Vagina (tissue), 2 donors: ENCODE results near the gene COLGALT1. TPM values are rescaled to one million over a fixed set of nuclear protein-coding genes. Genes with fewer than 3 reads are reported as not detected.
A peak's percentile ranks its signal among the peaks of the same experiment; 100 is the strongest.
"Not testable (repeated sequence)": the region's sequence is repeated elsewhere in the genome, so short reads cannot be mapped to it uniquely, and the experiment has no call there.

Experiments used
- DNase-seq, 2 donors: peaks; one replicate each; pipeline ENCODE4 v3.0.0-alpha.2; 2017; ENCODE audit errors: extremely low spot score in 2 of 2
- H3K27ac ChIP-seq: fragments of 200-600 bp; sonication (generic); one replicate; pipeline ENCODE4 v1.5.1; 2019
- H3K27me3 ChIP-seq: fragments of 200-600 bp; sonication (generic); one replicate; pipeline ENCODE4 v1.5.1; 2019
- H3K36me3 ChIP-seq, 2 donors: fragments of 200-600 bp; sonication (generic); one replicate each; pipeline ENCODE4 v1.5.1; 2017 to 2019
- H3K4me1 ChIP-seq: fragments of 200-600 bp; sonication (generic); one replicate; pipeline ENCODE4 v1.5.1; 2019
- H3K4me3 ChIP-seq, 2 donors: fragments of 200-600 bp; sonication (generic); 1 replicate in 1 of 2; 2 replicates in 1 of 2; pipeline ENCODE4 v1.5.1; 2016 to 2019
- H3K9me3 ChIP-seq: fragments of 200-600 bp; sonication (generic); one replicate; pipeline ENCODE4 v1.5.1; 2019
- POLR2A ChIP-seq, 2 donors: fragments of 450-650 bp; IDR thresholded peaks; one replicate each; pipeline ENCODE4 v1.6.1; 2017; ENCODE audit warnings: antibody characterized with exemption in 2 of 2, mild to moderate bottlenecking in 2 of 2, moderate library complexity in 2 of 2
- POLR2AphosphoS5 ChIP-seq, 2 donors: sonication (generic); formaldehyde crosslinking; IDR thresholded peaks; one replicate each; pipeline ENCODE4 v1.9.0; 2017; ENCODE audit warnings: antibody characterized with exemption in 2 of 2, mild to moderate bottlenecking in 2 of 2, low read depth in 1 of 2; ENCODE audit not compliant: insufficient read depth in 1 of 2
- intact Hi-C: fragments of 100-400 bp; cut with DNase I; formaldehyde crosslinking; loops from one replicate; pipeline ENCODE4 v1.15.1; 2023
- total RNA-seq: library from RNA; depleted of rRNA; stranded (reverse); fragments of >200 nt; gene quantifications from one replicate; pipeline ENCODE4 v1.2.3, GENCODE V29; 2016
- TF ChIP-seq, protein P1 (sequence below), 3 experiments: fragments of 450-650 bp in 2 of 3; fragments of 200-600 bp in 1 of 3; sonication (generic) in 1 of 3; IDR thresholded peaks; one replicate each; pipeline ENCODE4 v1.5.1; 2017 to 2019; ENCODE audit warnings: antibody characterized with exemption in 3 of 3, mild to moderate bottlenecking in 2 of 3, moderate library complexity in 2 of 3

COLGALT1 gene
- total RNA-seq, 1 donor from 2014 or later, result 55.0 TPM

DNA sequence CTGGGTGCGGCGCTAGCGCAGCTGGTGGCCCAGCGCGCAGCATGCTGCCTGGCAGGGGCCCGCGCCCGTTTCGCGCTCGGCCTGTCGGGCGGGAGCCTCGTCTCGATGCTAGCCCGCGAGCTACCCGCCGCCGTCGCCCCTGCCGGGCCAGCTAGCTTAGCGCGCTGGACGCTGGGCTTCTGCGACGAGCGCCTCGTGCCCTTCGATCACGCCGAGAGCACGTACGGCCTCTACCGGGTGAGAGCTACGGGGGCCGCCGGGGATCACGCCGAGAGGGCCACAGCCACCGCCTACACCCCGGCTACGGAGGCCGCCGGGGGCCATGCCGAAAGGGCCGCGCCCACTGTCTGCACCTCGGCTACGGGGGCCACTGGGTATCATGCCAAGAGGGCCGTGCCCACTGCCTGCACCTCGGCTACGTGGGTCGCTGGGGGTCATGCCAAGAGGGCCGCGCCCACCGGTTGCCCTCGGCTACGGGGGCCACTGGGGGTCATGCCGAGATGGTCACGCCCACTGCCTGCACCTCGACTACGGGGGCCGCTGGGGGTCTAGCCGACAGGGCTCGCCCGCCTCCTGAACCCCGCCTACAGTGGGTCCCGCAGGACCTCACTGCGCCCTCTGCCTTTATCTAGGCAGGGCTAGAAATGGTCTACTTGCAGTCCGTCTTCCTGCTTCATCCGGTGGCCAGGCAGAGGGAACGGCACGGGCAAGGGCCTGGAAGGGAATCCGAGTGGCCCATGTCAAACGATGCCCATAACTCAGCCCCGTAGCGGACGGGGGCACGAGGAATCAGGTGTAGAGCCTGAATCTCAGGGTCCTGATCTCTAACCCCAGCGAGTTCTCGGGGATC lies 43.5 kb upstream of the COLGALT1 start:
- Histone ChIP-seq H3K27ac (peak overlapping the region; percentile 98), H3K36me3 (peaks cover 0 to 12% of the 10 kb centered on the region in 2 donors), H3K27me3 (no peaks in the 10 kb centered on the region), H3K4me3 (peak overlapping the region; percentile 91), H3K9me3 (no peaks in the 10 kb centered on the region), H3K4me1 (peaks cover 43% of the 10 kb centered on the region)
- peak in 1 of 2 donors; percentile 93 for DNase-seq
- intact Hi-C loops, result no loop called here
- no peak for TF ChIP-seq POLR2A (IDR thresholded peaks at IDR 0.05)
- TF ChIP-seq, protein P1, sequence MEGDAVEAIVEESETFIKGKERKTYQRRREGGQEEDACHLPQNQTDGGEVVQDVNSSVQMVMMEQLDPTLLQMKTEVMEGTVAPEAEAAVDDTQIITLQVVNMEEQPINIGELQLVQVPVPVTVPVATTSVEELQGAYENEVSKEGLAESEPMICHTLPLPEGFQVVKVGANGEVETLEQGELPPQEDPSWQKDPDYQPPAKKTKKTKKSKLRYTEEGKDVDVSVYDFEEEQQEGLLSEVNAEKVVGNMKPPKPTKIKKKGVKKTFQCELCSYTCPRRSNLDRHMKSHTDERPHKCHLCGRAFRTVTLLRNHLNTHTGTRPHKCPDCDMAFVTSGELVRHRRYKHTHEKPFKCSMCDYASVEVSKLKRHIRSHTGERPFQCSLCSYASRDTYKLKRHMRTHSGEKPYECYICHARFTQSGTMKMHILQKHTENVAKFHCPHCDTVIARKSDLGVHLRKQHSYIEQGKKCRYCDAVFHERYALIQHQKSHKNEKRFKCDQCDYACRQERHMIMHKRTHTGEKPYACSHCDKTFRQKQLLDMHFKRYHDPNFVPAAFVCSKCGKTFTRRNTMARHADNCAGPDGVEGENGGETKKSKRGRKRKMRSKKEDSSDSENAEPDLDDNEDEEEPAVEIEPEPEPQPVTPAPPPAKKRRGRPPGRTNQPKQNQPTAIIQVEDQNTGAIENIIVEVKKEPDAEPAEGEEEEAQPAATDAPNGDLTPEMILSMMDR (IDR thresholded peaks at IDR 0.05), result peak in 2 of 3 experiments; percentile 4 to 15
- TF ChIP-seq POLR2AphosphoS5 (IDR thresholded peaks at IDR 0.05; ENCODE audit: insufficient read depth in 1 of 2, low read depth in 1 of 2), result peak; percentile 17 to 85

DNA sequence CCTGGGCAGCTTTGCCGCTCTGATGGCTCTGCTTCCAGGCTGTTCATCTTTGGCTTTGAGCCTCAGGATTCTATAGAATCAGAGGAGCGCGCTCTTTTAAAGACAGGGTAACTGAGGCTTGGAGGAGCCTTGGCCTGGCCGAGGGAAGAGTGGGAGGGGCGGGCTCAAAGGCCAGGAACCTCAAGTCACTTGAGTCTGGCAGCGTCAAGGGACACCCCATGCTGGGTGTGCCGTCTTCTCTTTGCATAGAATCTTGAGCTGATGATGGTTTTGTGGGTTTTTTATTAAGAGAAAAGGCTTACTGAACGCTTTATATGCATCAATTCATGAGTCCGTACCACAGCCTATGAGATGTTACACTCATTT lies 42.9 kb upstream of the COLGALT1 start:
- peaks cover 4% of the 10 kb centered on the region for H3K9me3 ChIP-seq
- peak overlapping the region; percentile 98 for H3K27ac ChIP-seq
- intact Hi-C loops, result no loop called here
- TF ChIP-seq, protein P1 (IDR thresholded peaks at IDR 0.05), result no peak
- TF ChIP-seq POLR2A (IDR thresholded peaks at IDR 0.05), result no peak
- TF ChIP-seq POLR2AphosphoS5 (IDR thresholded peaks at IDR 0.05; ENCODE audit: insufficient read depth in 1 of 2, low read depth in 1 of 2), result no peak
- H3K4me1 ChIP-seq, result peaks cover 43% of the 10 kb centered on the region
- H3K36me3 ChIP-seq, result peaks cover 0 to 18% of the 10 kb centered on the region in 2 donors
- no peaks in the 10 kb centered on the region for H3K27me3 ChIP-seq
- H3K4me3 ChIP-seq, result peak overlapping the region; percentile 91
- DNase-seq, result no peak

- Histone ChIP-seq H3K4me1 (peaks cover 13% of the 10 kb centered on the region), H3K27me3 (no peaks in the 10 kb centered on the region), H3K9me3 (peaks cover 10% of the 10 kb centered on the region), H3K36me3 (peaks cover 0 to 28% of the 10 kb centered on the region in 2 donors), H3K4me3 (no peak overlapping the region), H3K27ac (no peak overlapping the region)
- TF ChIP-seq, protein P1 (IDR thresholded peaks at IDR 0.05), result no peak
- TF ChIP-seq POLR2A (IDR thresholded peaks at IDR 0.05), result no peak
- TF ChIP-seq POLR2AphosphoS5 (IDR thresholded peaks at IDR 0.05; ENCODE audit: insufficient read depth in 1 of 2, low read depth in 1 of 2), result no peak
- intact Hi-C loops, result no loop called here
- no peak for DNase-seq
Observed at GRCh38 chr19:17515408-17516149, 39.9 kb upstream of the COLGALT1 start.

DNA sequence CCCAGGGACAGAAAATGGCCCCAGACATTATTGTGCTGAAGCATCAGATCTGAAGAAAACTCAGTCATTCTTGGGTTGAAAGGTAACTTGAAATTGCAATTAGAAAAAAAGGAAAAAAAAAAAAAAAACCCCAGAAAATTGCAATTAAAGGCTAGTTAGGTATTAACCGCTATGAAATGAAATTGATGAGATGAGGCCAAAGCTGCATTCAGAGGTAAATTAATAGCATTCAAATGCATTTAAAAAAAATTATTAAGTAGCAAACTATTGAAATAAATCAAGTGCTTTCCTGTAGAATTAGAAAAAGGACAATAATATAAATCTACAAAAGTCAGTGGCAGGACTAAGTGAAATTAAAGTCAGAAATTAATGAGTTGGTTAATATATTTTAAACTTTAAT lies 37.6 kb upstream of the COLGALT1 start:
- intact Hi-C loops, result no loop called here
- no peak overlapping the region for H3K27ac ChIP-seq
- DNase-seq, result no peak
- peaks cover 10% of the 10 kb centered on the region for H3K9me3 ChIP-seq
- peaks cover 0 to 37% of the 10 kb centered on the region in 2 donors for H3K36me3 ChIP-seq
- H3K4me3 ChIP-seq, result no peak overlapping the region
- no peaks in the 10 kb centered on the region for H3K27me3 ChIP-seq
- H3K4me1 ChIP-seq, result peaks cover under 1% of the 10 kb centered on the region
- TF ChIP-seq POLR2A (IDR thresholded peaks at IDR 0.05) (no peak), POLR2AphosphoS5 (IDR thresholded peaks at IDR 0.05; ENCODE audit: insufficient read depth in 1 of 2, low read depth in 1 of 2) (no peak)
- TF ChIP-seq, protein P1 (IDR thresholded peaks at IDR 0.05), result no peak

DNA sequence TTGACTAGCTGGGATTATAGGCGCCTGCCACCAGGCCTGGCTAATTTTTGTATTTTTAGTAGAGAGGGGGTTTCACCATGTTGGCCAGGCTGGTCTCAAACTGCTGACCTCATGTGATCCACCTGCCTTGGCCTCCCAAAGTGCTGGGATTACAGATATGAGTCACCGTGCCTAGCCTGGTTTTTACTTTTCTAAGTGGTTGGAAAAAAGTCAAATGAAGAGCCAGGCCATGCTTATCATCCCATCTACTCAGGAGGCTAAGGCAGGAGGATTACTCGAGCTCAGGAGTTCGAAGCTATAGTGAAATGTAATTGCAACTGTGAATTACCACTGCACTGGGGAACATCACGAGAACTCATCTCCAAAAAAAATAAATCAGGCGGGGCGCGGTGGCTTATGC lies 36.8 kb upstream of the COLGALT1 start:
- H3K36me3 ChIP-seq, result peaks cover 0 to 37% of the 10 kb centered on the region in 2 donors
- H3K4me1 ChIP-seq, intact Hi-C loops, H3K4me3 ChIP-seq, DNase-seq, H3K27ac ChIP-seq, H3K27me3 ChIP-seq: not testable (repeated sequence)
- H3K9me3 ChIP-seq, result peaks cover 10% of the 10 kb centered on the region
